ENCODE data around the gene TXNRD2. TPM values are rescaled to one million over a fixed set of nuclear protein-coding genes. Genes with fewer than 3 reads are reported as not detected.

The TXNRD2 gene
- total RNA-seq, 1 experiment from 2014 or later: 7.0 TPM

DNA sequence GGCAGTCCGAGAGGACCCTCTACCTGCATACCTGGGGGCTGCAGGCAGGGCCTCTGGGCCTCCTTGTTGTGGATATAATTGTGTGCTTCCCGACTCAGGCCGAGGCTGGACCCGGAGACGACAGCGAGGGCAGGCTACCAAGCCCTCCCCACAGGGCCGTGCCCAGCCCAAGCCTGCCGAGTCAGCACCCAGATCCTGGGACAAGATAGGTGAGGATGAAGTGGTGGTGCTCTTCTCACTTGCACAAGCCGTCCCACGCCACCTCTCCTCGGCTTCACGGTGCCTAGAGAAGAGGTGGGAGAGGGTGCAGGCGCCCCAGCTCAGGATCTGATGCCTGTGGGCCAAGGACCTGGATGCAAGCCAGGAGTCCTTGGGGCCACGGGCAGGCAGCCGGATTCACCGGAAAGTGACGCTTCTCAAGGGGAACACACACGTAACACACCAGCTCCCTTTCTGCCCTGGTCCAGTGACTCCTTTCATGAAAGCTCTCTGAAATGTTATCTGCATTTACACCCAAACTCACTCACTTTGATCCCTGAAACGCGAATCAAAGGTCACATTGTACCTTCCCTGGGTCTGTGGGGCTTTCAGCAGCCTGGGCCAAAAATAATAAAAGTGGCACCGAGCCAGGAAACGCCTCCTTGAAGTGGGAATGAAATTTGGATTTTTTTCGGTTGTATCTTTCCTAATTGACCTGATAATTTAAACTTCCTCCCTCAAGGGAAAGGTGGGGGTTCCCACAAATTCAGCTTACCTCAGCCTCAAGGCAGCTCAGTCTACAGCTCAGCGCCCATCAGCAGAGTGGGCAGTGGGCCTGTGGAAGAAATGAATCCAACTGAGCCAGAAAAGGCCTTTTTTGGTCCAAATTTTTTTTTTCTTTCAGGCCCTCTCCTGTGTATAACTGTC is 85.9 kb downstream of the TXNRD2 start:
- no peaks in the 10 kb centered on the region for H3K27me3 ChIP-seq (ENCODE audit: low read length)
- no peaks in the 10 kb centered on the region; the same call in 1 of the 2 replicates for H3K36me3 ChIP-seq (ENCODE audit: insufficient read depth, low read length)
- peak overlapping the region; percentile 98 for H3K9ac ChIP-seq (ENCODE audit: low read length)
- H2AFZ ChIP-seq (ENCODE audit: low read length): no peak overlapping the region
- no peaks in the 10 kb centered on the region for H3K9me2 ChIP-seq (replicated peaks; ENCODE audit: insufficient read depth, low read length)
- DNase-seq: peak; percentile 86
- H3K79me2 ChIP-seq (ENCODE audit: low read length): peaks cover 49% of the 10 kb centered on the region
- peak overlapping the region; percentile 89 for H3K4me3 ChIP-seq (ENCODE audit: low read length)
- peaks cover 18% of the 10 kb centered on the region for H3K4me1 ChIP-seq (ENCODE audit: low read length)
- H4K20me1 ChIP-seq (ENCODE audit: insufficient read depth, low read depth, low read length): peaks cover 14% of the 10 kb centered on the region; the same call in 1 of the 2 replicates
- H3K27ac ChIP-seq (ENCODE audit: low read length): peak overlapping the region; percentile 49
- H3K9me3 ChIP-seq (ENCODE audit: low read length): no peaks in the 10 kb centered on the region
- H3K4me2 ChIP-seq (ENCODE audit: low read depth, low read length, poor library complexity, severe bottlenecking): peak overlapping the region; percentile 89

DNA sequence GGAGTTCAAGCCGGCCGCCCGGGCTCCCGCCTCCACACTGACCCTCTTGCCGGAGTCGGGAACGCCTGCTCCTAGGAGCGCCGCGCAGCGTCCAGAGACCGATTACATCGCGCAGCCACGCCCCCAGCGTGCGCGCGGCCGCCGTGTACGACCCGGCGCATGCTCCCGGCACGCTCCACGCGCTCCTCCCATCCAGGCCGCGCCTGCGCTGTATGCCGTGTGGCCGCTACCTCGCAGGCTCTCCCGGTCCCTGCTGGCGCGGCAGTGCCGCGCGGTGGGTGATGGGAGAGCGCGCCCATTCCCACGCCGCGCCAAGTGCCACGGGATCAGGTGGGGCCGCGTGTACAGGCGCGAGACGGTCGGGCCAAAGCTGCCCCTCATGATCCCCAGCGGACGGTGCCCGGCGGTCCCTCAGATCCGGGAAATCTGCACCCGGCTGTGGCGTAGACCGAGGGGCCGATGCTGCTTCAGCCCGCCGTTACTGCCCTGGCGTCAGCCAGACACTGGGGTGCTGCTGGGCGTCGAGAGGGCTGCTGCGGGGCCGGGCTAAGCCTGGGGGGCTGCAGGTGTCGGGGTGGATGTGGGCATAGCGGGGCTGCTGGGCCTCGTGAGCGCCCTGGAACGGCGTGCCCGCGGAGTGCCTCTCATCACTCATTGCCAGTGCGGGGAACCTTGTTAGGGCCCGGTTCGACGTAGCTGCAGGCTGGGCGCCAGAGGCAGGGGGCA is 86.7 kb downstream of the TXNRD2 start, which contains the start of the genes GNB1L and RTL10:
Gene GNB1L (minus strand): TSS at position 97 of the 726 bp plus-strand sequence. CDS start 33,519 bp downstream, outside the sequence.
Gene RTL10 (minus strand): TSS at position 97 of the 726 bp plus-strand sequence. CDS start 2,613 bp downstream, outside the sequence.
- Histone ChIP-seq H3K9me3 (ENCODE audit: low read length) (no peaks in the 10 kb centered on the region), H3K79me2 (ENCODE audit: low read length) (peaks cover 49% of the 10 kb centered on the region), H3K4me3 (ENCODE audit: low read length) (peak within 1 kb of the TSS; percentile 89), H3K27me3 (ENCODE audit: low read length) (no peaks in the 10 kb centered on the region), H3K4me2 (ENCODE audit: low read depth, low read length, poor library complexity, severe bottlenecking) (peak within 1 kb of the TSS; percentile 91), H2AFZ (ENCODE audit: low read length) (no peak within 1 kb of the TSS), H3K9me2 (replicated peaks; ENCODE audit: insufficient read depth, low read length) (no peaks in the 10 kb centered on the region), H3K9ac (ENCODE audit: low read length) (peak within 1 kb of the TSS; percentile 98), H3K36me3 (ENCODE audit: insufficient read depth, low read length) (no peaks in the 10 kb centered on the region; the same call in 1 of the 2 replicates), H3K27ac (ENCODE audit: low read length) (peak within 1 kb of the TSS; percentile 49), H4K20me1 (ENCODE audit: insufficient read depth, low read depth, low read length) (peaks cover 14% of the 10 kb centered on the region; the same call in 1 of the 2 replicates), H3K4me1 (ENCODE audit: low read length) (peaks cover 18% of the 10 kb centered on the region)
- peak; percentile 99 for DNase-seq

DNA sequence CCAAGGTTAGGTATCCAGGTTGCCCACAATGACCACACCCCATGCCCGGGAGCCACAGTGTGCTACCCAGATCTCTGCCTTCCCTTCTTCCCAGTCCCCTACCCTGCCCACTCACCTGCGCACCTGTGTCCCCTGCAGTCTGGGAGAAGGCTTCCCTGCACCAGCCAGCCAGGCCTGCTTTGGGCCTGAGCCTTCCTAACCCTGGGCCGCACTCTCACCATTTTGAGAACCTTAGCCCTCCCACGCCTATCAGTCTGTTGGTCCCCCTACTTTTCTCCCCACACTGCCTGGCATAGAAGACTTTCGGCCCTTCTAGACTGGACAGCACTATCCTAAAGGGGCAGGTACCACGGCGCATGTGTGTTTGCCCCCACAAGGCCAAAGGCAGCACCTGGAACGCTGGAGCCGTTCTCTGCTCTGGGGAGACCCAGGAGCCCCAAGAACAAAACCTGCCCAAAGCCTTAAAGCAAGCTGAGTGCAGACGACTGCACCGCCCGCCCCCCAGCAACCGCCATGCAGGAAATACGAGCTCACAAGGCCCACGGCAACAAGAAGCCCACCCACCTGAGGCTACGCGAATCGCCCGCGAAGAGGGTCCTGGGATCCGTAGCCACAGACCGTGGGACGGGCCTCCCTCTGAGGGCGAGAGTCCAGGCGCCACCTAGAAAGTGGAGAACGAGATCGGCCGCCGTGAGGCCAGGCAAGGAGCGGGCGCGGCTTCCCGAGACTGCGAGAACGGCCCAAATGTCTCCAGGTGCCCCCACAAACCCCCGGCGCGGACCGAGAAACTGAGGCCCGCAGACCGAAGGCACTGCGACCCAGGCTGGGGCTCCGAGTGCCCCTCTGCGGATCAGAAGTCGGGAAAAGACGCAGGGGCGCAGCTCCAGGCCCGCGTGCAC is 87.5 kb downstream of the TXNRD2 start:
- Histone ChIP-seq H3K36me3 (ENCODE audit: insufficient read depth, low read length) (no peaks in the 10 kb centered on the region; the same call in 1 of the 2 replicates), H3K9ac (ENCODE audit: low read length) (peak overlapping the region; percentile 98), H3K27ac (ENCODE audit: low read length) (peak overlapping the region; percentile 43; the same call in 1 of the 2 replicates), H3K27me3 (ENCODE audit: low read length) (no peaks in the 10 kb centered on the region), H3K9me3 (ENCODE audit: low read length) (no peaks in the 10 kb centered on the region), H3K9me2 (replicated peaks; ENCODE audit: insufficient read depth, low read length) (no peaks in the 10 kb centered on the region), H3K4me3 (ENCODE audit: low read length) (peak overlapping the region; percentile 89), H3K4me1 (ENCODE audit: low read length) (peaks cover 18% of the 10 kb centered on the region), H4K20me1 (ENCODE audit: insufficient read depth, low read depth, low read length) (peaks cover 14% of the 10 kb centered on the region; the same call in 1 of the 2 replicates), H3K4me2 (ENCODE audit: low read depth, low read length, poor library complexity, severe bottlenecking) (peak overlapping the region; percentile 91), H3K79me2 (ENCODE audit: low read length) (peaks cover 49% of the 10 kb centered on the region), H2AFZ (ENCODE audit: low read length) (no peak overlapping the region)
- peak; percentile 68 for DNase-seq

DNA sequence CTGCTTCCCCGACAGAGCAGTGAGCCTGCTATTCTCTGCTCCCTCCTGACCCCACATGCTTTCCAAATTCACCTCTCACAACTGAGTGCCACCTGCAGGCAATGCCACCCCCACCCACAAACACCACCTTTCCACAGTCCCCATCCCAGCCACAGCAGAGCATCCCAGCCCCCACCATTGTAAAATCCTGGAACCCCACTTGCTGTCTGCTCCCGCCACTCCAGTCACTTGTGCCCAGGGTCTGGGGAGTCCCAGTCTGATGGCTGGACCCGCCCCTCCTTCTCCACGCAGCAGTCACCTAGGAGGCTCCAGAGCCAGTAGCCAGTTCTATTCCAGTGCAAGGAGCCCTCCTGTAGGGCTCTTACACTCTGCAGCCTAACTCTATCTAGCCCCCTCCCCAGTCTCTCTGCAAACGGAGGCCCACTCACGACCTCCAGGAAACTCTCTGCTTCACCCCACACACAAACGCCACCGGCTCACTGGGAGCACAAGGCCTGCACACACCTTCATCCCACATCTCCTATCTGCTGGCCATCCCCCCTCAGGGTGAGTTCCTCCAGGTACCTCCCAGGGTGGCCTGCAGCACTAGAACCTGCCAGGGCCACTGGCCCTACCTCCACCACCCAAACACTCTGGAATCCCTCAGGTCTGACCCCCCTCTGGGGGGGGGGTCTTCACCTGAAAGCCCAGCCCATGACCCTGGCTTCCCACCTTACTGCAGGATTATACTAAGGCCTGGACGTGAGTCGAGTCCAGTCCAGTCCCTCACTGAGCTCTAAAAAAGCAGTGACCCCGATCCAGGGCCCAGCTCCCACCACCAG is 88.3 kb downstream of the TXNRD2 start:
- peaks cover 49% of the 10 kb centered on the region for H3K79me2 ChIP-seq (ENCODE audit: low read length)

DNA sequence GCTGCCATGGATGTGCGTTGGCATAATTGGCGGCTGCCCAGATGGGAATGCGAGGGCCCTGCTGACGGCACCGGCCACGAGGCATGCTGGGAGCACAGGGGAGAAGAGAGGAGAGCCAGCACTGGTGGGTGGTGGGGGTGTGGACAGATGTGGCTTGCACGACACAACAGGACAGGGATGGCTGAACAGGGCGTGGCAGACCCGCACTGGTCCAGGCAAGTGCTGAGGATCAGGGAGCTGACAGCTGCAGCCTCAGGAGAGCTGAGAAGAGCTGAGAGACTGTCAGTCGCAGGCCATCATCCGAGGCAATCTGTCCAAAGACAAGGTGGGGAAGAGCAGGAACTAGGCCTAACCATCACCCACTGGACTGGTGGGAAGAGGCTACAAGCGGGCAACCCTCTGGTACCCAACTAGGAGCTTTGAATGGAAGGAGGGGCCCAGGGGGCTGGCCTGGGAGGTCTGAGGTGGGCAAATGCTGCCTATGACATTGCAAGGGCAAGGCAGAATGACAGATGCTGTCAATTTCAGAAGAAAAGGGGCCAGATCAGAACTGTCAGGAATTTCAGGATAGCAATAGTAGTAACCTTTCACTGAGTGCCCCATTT is 89.3 kb downstream of the TXNRD2 start:
- Histone ChIP-seq H2AFZ (ENCODE audit: low read length) (no peak overlapping the region), H3K4me2 (ENCODE audit: low read depth, low read length, poor library complexity, severe bottlenecking) (peak overlapping the region; percentile 91), H3K27ac (ENCODE audit: low read length) (no peak overlapping the region), H3K4me1 (ENCODE audit: low read length) (peaks cover 18% of the 10 kb centered on the region), H3K36me3 (ENCODE audit: insufficient read depth, low read length) (no peaks in the 10 kb centered on the region; the same call in 1 of the 2 replicates), H3K79me2 (ENCODE audit: low read length) (peaks cover 49% of the 10 kb centered on the region), H3K4me3 (ENCODE audit: low read length) (no peak overlapping the region; the same call in 1 of the 2 replicates), H3K27me3 (ENCODE audit: low read length) (no peaks in the 10 kb centered on the region), H3K9me2 (replicated peaks; ENCODE audit: insufficient read depth, low read length) (no peaks in the 10 kb centered on the region), H3K9me3 (ENCODE audit: low read length) (no peaks in the 10 kb centered on the region), H4K20me1 (ENCODE audit: insufficient read depth, low read depth, low read length) (peaks cover 14% of the 10 kb centered on the region; the same call in 1 of the 2 replicates), H3K9ac (ENCODE audit: low read length) (peak overlapping the region; percentile 98; the same call in 1 of the 2 replicates)
- no peak for DNase-seq

More for the DNA sequence above, 88.3 kb downstream of the TXNRD2 start:
- Histone ChIP-seq H3K9ac (ENCODE audit: low read length) (peak overlapping the region; percentile 98), H3K4me1 (ENCODE audit: low read length) (peaks cover 18% of the 10 kb centered on the region), H3K4me3 (ENCODE audit: low read length) (peak overlapping the region; percentile 89), H3K9me2 (replicated peaks; ENCODE audit: insufficient read depth, low read length) (no peaks in the 10 kb centered on the region), H2AFZ (ENCODE audit: low read length) (no peak overlapping the region), H3K27ac (ENCODE audit: low read length) (no peak overlapping the region), H3K9me3 (ENCODE audit: low read length) (no peaks in the 10 kb centered on the region), H4K20me1 (ENCODE audit: insufficient read depth, low read depth, low read length) (peaks cover 14% of the 10 kb centered on the region; the same call in 1 of the 2 replicates), H3K4me2 (ENCODE audit: low read depth, low read length, poor library complexity, severe bottlenecking) (peak overlapping the region; percentile 91), H3K36me3 (ENCODE audit: insufficient read depth, low read length) (no peaks in the 10 kb centered on the region; the same call in 1 of the 2 replicates), H3K27me3 (ENCODE audit: low read length) (no peaks in the 10 kb centered on the region)
- no peak for DNase-seq

DNA sequence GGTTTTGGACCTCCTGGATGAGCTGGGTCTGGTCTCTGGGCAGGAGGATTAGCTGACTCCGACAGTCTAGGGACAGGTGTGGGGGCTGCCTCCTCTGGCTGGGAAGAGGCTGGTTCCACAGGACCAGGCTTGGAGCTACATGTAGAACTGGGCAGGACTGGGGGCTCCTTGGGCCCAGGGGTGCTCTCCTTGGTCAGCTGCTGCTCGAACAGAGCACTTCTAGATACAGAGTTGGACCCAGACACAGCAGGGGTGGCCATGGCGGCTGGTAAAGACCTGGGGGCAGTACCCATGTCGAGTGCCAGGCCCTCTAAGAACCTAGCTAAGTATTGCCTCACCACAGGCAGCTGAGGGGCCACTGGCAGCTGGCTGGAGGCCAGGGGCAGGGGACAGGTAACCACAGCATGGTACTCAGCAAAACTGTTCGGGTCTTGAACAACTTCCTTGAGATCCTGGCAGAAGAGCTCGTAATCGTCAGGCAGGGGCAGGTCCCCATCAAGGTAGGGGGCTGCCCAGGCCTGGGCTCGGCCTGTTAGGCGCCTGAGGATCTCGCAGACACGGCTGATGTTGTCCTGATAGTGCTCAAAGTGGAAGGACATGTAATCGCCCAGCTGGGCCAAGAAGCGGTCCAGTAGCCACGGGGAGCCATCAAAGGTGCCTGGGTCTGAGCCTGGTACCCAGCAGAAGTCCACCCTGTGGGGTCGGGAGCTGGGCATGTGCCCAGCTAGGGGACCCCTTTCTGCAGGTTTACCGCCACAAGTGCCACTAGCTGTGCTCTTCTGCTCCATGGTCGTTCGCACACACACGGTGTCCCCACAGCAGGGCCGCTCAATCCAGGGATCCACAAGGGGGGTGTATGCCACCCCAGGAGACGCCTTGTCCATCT is 90.1 kb downstream of the TXNRD2 start:
- DNase-seq: no peak
- Histone ChIP-seq H3K79me2 (ENCODE audit: low read length) (peaks cover 49% of the 10 kb centered on the region), H3K36me3 (ENCODE audit: insufficient read depth, low read length) (no peaks in the 10 kb centered on the region; the same call in 1 of the 2 replicates), H3K9ac (ENCODE audit: low read length) (no peak overlapping the region), H3K27me3 (ENCODE audit: low read length) (no peaks in the 10 kb centered on the region), H3K9me2 (replicated peaks; ENCODE audit: insufficient read depth, low read length) (no peaks in the 10 kb centered on the region), H3K4me1 (ENCODE audit: low read length) (peaks cover 18% of the 10 kb centered on the region), H4K20me1 (ENCODE audit: insufficient read depth, low read depth, low read length) (peaks cover 14% of the 10 kb centered on the region; the same call in 1 of the 2 replicates), H3K27ac (ENCODE audit: low read length) (no peak overlapping the region), H2AFZ (ENCODE audit: low read length) (no peak overlapping the region), H3K9me3 (ENCODE audit: low read length) (no peaks in the 10 kb centered on the region), H3K4me2 (ENCODE audit: low read depth, low read length, poor library complexity, severe bottlenecking) (no peak overlapping the region), H3K4me3 (ENCODE audit: low read length) (no peak overlapping the region)

All from Karpas-422 (cell line).